OCI-M1 (cell line): ENCODE data around the gene TMEM273.

Experiments used
- DNase-seq: peaks from one replicate; lab custom pipeline; 2025; lab: John Stamatoyannopoulos, UW

The TMEM273 gene

DNA sequence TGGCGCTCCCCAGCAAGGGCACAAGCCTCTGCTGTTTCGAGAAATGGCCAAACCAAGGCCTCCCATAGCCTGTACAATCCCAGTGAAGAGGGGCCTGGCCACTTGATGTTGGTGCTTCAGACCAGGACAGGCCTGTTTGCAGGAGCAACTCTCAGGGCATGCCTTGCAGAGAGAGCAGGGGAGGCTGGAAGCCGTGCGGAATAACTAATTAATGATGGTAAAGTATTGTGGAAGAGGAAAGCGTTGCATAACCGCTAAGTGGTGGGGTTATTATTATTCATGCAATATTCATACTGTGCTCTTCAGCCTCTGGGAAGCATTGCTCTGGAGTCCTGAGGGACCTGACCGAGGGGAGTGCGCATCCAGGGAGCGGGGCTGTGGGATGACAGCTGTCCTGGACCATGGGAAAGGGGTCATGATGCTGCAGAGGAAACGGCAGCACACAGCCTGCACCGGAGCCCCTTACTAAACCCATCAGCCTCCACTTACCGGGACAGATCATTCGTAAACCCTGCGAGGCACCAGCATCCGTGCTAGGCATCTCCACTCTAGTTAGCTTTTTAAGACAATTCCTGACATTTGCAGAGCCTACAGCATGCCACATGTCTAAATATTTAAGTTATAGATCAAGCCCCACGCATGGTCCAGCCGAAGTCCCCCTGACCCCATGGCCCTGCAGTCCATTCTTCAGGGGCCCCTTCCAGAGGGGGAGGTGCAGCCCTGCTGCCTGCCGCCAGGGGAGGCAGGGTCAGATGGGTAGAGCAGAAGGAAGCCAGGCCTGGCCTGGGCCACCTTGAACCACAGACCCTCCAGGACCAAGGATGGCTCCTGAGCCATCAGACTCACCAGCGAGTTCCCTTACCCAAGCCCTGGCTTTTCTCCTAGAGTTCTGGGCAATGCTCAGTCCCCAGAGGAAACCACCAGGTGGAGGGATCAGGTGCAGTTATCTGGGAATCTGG lies 11.6 kb downstream of the TMEM273 start:
- DNase-seq, result no peak

DNA sequence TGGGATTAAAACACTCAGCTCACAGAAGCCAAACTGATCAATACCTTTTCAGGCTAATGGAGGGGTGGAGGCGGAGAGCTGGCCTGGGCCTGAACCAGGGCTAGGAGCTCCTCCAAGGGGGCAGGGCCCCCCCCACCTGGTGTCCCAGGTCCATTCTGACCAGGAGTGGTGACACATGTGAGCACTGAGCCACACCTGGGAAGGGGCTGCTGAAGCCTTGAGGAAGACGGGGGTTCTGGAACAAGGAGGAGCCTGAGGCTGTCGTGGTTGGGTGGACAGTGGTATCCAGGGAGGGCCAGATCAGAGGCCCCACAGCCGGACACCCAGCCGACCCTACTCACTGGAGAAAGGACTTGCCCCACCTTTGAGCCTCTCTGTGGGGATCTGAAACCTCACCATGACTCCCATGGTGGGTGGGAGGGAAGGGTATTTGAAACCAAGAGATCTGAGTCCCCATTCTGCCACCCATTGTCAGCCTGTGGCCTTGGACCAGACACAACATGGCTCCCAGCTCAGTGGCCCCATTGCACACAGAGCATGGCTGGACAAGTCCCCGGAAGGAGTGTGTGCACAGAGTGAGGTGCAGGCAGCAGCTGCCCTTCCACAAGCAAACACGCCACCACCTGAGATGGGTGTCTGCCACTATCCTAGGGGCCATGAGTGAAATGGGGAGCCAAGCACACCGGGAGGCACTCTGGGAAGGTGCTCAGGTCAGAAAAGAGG lies 12.4 kb downstream of the TMEM273 start:
- DNase-seq, result no peak

GRCh38 chr10:49174926-49175500 lies 13.2 kb downstream of the TMEM273 start:
- DNase-seq, result peak; percentile 75

DNA sequence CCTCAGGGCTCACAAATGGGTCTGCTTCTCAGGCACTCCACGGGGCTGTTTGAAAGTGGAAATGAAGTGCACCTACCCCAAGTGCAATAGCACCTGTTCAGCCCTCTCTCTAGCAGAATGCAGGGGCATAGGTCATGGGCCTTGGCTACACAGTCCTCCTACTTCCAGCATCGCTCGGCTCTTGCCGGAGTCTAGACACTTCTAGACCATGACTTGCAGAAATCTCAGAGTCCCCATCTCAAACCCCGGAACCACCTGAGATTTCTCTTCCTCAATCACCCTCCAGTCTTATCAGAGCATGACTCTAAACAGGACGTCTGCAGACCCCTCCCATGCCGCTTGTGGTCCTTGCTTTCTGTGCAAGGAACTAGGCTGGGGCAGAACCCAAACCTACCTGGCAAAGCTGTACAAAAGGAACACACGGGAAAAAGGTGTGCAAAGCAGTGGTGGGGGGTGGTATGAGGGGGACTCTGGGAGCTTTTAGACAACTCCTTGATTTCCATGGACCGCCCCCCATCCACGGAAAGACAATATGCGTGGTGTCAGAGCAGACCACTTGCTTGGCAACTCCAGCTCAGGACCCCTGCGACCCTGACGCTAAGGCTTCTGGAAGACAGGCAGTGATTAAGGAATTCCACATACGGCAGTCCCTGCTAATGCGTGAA lies 13.8 kb downstream of the TMEM273 start:
- no peak for DNase-seq

- no peak for DNase-seq
These were observed 14.3 kb downstream of the TMEM273 start for GRCh38 chr10:49173853-49174252.

GRCh38 chr10:49173201-49173772 lies 14.9 kb downstream of the TMEM273 start:
- no peak for DNase-seq

DNA sequence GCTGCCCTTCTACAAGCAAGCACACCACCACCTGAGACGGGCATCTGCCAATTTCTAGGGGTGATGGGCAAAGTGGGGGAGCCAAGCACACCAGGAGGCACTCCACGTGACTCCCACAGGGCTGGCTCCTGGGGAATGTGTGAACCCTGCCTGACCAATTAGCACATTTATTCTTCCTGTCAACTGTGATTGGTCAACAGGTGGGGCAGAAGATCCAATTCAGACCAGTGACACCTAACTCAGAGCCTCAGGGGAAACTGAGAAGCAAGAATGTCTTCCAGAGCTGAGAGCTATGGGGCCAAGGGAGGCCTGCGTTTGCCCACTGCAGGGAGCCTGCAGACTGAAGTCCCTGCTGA lies 15.4 kb downstream of the TMEM273 start:
- DNase-seq, result no peak

- no peak for DNase-seq
These were observed 16.0 kb downstream of the TMEM273 start for GRCh38 chr10:49172061-49172776.

DNA sequence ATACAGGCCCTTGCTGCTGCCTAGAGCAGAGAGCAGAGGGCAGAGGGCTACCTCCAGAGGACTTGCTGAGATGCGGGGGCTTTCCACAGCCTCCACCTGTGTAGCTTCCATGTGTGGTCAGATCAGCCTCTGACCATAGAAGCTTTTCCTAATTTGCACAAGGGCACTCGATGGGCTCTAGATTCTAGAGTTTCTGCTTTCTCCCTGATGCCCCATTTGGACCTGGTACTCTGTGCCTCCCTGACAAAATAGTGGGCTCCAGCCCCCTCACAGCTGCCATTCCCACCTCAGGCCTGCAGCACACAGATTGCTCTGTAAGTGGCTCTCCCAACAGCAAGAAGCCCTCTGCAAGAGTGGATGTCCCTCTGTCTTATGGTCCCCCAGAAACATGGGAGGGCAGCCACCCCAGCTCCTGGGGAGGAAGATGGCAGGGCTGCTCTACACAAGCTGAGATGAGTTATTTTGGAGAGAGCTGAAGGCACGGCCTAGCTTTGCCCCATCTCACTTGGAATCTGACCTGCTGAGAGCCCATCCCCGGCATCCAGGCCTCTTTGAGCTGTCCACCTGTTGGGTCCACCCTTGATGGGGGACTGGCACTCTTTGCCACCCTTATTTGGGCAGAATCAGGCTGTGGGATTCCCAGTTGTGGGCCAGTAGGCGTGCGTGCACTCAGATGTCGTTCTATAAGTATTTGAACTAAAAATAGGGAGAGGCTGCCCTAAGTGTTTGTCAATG lies 16.7 kb downstream of the TMEM273 start:
- DNase-seq, result no peak

GRCh38 chr10:49170632-49171325 lies 17.4 kb downstream of the TMEM273 start:
- DNase-seq, result no peak

GRCh38 chr10:49169776-49170175 lies 18.4 kb downstream of the TMEM273 start:
- no peak for DNase-seq

- DNase-seq, result peak; percentile 81
These were observed 19.2 kb downstream of the TMEM273 start for GRCh38 chr10:49168831-49169500.

DNA sequence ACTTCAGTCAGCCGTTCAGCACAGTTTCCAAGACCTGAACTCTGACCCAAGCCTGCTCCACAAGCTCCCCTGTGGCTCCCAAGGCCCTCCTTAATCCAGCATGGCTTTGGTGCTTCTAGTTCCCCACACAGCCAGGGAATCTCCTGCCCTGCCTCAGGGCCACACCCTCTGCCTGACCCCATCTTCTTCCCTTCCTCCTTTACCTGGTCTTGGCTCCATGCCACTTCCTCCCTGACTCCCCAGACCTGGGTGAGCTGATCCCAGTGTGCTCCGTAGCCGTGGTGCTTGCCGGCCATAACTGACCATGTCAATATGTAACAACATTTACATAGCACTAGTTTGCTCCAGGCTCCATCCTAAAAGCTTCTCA lies 20.0 kb downstream of the TMEM273 start:
- DNase-seq, result no peak

GRCh38 chr10:49167425-49168170 lies 20.6 kb downstream of the TMEM273 start:
- DNase-seq, result no peak

DNA sequence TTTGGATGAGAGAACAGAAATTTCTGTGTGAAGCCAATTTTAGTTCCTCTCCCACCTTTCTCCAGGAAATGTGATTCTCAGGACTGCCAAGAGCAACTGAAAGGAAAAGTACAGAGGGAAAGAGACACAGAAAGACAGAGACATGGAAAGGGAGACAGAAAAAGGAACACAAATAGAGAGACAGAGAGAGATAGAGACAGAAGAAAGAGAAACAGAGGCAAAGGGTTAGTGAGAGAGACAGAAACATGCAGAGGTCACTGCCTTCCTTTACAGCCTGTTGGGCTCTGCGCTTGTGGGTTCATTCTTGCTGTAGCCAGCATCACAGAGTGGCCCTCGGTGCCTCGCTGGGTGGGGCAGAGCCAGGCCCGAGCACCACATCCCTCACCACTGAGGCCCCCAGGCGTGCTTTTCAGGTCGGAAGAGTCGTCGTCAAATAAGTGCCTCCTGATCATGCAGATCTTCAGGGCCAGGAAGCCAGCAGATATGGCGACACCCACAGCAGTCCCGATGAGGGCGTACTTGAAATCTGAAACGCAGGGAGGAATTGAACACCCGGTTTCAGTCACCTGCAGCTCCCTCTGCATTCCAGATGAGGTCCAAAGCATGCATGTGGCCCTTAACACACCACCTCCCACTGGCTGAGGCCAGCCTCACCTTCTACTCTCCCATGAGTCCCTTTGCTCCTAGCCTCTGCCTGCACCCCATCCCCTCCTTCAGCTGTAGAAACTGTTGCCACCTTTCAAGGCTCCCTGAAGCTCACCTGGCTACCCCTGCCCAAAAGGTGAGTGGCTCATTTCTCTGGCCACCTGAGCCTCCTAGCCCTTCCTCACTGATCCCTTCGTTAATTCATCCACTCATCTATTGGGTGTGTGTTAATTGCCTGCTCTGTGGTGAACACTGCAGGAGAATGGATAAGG lies 21.4 kb downstream of the TMEM273 start:
- no peak for DNase-seq

DNA sequence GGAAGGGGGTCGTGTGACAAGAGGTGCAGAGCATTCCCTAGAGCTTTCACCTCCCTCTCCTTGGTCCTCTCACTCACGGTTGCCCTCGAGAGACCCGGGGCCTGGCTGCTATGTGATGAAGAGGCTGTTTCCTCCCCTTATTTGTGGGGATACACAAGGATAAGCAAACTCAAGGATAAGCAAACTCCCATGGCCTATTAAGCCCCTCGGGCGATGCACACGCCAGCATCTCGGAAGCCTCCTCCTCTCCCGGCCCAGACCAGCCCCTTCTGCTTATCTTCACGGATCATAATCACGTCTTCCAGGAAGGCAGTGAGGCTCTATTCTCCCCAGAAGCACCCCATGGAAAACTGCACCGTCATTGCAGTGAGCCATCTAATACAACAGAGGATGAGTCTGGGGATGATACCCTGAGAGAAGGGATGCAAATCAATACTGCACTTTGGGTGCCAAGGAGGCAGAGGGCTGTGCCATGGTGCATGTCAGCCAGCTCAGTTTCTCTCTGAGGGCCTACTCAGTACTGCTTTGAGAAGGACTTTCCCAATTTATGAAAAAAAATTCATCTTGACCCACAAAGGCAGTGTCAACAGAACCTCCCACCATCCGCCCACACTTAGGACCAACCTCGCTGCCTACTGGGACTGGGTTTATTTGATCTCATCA lies 22.2 kb downstream of the TMEM273 start:
- peak; percentile 70 for DNase-seq

GRCh38 chr10:49165259-49165658 lies 22.9 kb downstream of the TMEM273 start:
- DNase-seq, result no peak
